Effector CD4-positive, alpha-beta T cell (primary cell): ENCODE data around the gene NKX6-1. TPM values are rescaled to one million over a fixed set of nuclear protein-coding genes. Genes with fewer than 3 reads are reported as not detected.

ENCODE experiments used
- DNase-seq: peaks from one replicate; pipeline ENCODE4 v3.0.0-alpha.2; 2020
- total RNA-seq: gene quantifications from one replicate; lab custom pipeline; 2026; lab: John Stamatoyannopoulos, UW

NKX6-1 gene
- not detected for total RNA-seq

- no peak for DNase-seq
Measured at GRCh38 chr4:84498935-84499623, at the start of gene NKX6-1. NKX6-1 (minus strand) TSS chr4:84499292; CDS start chr4:84498228, 1,064 bp downstream.

DNA sequence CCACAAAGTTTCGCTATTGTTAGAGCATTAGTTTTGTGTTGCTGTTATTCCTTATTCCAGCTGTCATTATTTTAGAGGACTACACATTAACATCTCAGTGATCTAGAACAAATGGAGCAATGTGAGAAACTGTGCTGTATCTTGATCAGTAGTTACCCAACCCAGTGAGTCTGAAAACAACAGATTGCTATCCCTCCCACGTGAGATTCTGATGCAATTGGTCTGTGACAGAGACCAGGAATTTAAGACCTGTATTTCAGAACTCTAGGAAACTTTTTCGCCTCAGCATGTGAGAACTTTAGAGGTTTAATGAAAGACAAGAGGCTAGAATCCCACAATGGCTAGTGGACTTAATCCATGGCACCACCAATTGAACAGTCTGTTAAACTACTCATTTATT lies 48.1 kb upstream of the NKX6-1 start:
- DNase-seq: no peak

- DNase-seq: no peak
Measured at GRCh38 chr4:84545093-84545492, 46.0 kb upstream of the NKX6-1 start.

DNA sequence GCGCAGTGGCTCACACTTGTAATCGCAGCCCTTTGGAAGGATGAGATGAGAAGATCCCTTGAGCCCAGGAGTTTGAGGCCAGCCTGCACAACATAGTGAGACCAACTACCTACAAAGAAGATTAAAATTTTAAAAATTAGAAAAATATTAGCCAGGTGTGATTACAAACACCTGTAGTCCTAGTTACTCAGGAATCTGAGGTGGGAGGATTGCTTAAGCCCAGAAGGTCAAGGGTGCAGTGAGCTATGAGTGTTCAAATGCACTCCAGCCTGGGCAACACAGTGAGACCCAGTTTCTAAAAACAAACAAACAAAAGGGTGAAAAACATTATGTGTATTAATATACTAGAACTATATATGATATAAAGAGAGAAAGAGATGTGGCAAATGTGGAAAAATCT lies 36.8 kb upstream of the NKX6-1 start:
- no peak for DNase-seq

GRCh38 chr4:84531689-84532088 lies 32.6 kb upstream of the NKX6-1 start:
- DNase-seq: no peak

GRCh38 chr4:84530871-84531270 lies 31.8 kb upstream of the NKX6-1 start:
- DNase-seq: no peak

DNA sequence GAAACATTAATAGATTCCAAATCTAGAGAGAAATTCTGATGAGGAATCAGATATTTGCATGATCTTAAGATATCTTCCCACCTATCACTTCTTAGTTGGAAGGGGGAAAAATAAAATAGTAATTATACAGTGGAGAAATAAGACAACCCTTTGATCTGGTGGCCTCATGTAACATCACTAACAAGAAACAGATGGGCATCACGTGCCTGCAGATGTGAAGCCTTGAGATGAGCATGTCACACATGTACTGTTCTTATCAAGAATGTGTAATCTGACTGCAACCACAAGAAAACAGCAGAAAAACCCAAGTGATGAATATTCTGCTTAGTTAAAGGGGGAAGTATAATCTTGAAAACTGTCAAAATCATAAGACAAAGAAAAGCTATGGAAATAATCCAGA lies 31.4 kb upstream of the NKX6-1 start:
- no peak for DNase-seq

DNA sequence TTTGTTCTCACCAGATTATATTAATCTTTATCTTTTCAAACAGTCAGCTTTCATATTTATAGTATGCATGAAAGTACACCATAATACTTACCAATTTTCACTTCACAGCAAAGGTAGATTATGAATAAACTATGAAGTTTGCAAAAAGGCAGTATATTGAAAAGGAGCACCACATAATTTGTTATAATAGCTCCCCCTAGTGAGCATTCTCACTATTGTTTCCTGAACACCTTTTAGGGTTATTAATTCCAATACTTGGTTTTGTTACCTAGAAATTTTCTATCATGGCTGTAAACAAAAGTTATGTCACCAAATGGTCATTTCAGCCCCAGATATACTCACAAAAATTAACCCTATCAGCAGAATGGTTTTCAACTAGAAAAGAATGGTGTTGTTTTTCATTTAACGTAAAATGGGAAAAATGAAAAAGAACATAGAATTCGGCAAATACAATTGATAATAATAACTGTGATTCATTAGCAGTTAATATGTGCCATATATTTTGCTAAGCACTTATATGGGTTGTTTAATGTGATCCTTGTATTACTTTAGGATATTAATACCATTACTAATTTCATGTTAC lies 30.2 kb upstream of the NKX6-1 start:
- no peak for DNase-seq

DNA sequence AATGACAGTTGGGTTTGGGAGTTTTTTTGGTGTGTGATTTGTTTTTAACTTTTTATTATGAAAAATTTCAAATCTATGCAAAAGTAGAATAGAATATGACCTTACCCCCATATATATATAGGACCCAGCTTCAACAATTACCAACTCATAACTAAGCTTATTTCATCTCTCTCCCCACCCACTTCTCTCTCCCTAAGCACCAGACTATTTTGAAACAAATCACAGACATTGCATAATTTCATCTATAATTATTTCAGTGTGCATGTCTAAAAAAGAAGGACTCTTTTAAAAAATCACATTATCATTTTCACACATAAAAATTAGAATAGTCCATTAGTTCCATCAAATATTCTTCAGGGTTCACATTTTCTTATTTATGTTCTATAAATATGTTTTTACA lies 28.3 kb upstream of the NKX6-1 start:
- DNase-seq: no peak

DNA sequence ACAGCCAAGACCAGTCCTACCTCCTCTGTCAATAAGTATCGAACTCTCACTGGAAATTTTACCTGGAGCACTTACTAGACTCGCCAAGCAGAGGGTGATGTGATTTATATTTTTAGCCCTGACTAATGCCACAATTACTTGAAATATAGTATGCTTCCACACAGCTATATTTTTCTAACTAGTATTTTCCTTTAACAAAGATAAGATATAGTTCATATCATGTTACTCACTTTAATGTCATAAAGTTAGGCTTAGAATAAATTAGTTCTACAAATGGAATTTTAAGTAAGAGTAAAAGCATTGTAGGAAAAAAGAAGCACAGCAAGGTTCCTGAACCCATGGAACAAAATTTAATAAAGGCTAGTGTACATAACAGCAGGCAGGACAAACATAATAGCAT lies 16.0 kb upstream of the NKX6-1 start:
- no peak for DNase-seq

- no peak for DNase-seq
Measured at GRCh38 chr4:84512277-84512676, 13.2 kb upstream of the NKX6-1 start.

GRCh38 chr4:84511703-84512102 lies 12.6 kb upstream of the NKX6-1 start:
- no peak for DNase-seq

GRCh38 chr4:84507941-84508340 lies 8.8 kb upstream of the NKX6-1 start:
- no peak for DNase-seq

- no peak for DNase-seq
Measured at GRCh38 chr4:84504821-84505220, 5.7 kb upstream of the NKX6-1 start.

- DNase-seq: no peak
Measured at GRCh38 chr4:84503495-84504437, 4.7 kb upstream of the NKX6-1 start.

GRCh38 chr4:84502955-84503373 lies 3.9 kb upstream of the NKX6-1 start:
- DNase-seq: no peak

GRCh38 chr4:84502333-84502954 lies 3.4 kb upstream of the NKX6-1 start:
- DNase-seq: no peak

DNA sequence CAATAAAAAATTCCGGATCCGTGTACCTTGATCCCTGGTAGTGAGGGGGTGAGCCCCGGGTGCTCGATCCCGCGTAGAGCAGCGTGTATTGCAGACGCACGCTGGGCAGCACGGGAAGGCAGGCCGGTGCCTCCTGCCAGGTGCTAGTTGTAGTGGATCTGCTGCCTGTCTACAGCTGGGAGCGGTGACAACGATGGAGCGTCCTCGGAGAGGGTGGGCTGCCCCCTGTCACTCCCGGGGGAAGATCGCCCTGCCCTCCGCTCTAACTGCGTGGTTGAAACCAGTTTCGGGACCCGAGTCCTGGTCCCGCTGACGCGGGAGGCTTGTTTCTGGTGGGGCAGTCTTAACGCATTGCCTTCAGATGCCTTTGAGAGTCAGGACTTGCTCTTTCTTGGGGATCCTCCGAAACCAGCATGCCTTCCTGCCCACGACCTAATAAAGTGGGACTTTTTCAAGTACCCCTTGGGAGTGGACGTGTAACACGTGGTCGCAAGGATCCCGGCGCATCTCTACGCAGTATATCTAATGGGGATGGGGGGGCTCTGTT lies 2.7 kb upstream of the NKX6-1 start:
- no peak for DNase-seq

- DNase-seq: no peak
Measured at GRCh38 chr4:84501202-84501503, 2.1 kb upstream of the NKX6-1 start.

GRCh38 chr4:84500386-84501201 lies 1.5 kb upstream of the NKX6-1 start:
- DNase-seq: no peak

GRCh38 chr4:84499624-84499982 lies 511 bp upstream of the NKX6-1 start:
- no peak for DNase-seq
